Endothelial cell (in vitro differentiated cells): ENCODE data around the gene STOML2. TPM values are rescaled to one million over a fixed set of nuclear protein-coding genes. Genes with fewer than 3 reads are reported as not detected.

Experiments
- DNase-seq: peaks from one replicate; pipeline ENCODE4 v3.0.0; 2021; ENCODE audit warnings: low spot score
- H3K27ac Mint-ChIP-seq: one replicate; pipeline ENCODE4 v1.8.0; 2021; ENCODE audit warnings: mixed read lengths, inconsistent platforms; ENCODE audit not compliant: unreplicated experiment
- H3K27me3 Mint-ChIP-seq: one replicate; pipeline ENCODE4 v1.8.0; 2021; ENCODE audit warnings: mild to moderate bottlenecking, moderate library complexity, mixed read lengths, inconsistent platforms; ENCODE audit not compliant: unreplicated experiment
- H3K36me3 Mint-ChIP-seq: one replicate; pipeline ENCODE4 v1.8.0; 2021; ENCODE audit warnings: mild to moderate bottlenecking, low read depth, mixed read lengths, inconsistent platforms; ENCODE audit not compliant: unreplicated experiment
- H3K4me1 Mint-ChIP-seq: one replicate; pipeline ENCODE4 v1.8.0; 2021; ENCODE audit warnings: mild to moderate bottlenecking, mixed read lengths, inconsistent platforms; ENCODE audit not compliant: unreplicated experiment
- H3K4me3 Mint-ChIP-seq: one replicate; pipeline ENCODE4 v1.8.0; 2021; ENCODE audit warnings: mild to moderate bottlenecking, mixed read lengths, inconsistent platforms; ENCODE audit not compliant: unreplicated experiment
- H3K9me3 Mint-ChIP-seq: one replicate; pipeline ENCODE4 v1.8.0; 2021; ENCODE audit warnings: mixed read lengths, inconsistent platforms; ENCODE audit not compliant: unreplicated experiment
- CTCF ChIP-seq: fragments of 200-600 bp; sonication (generic); IDR thresholded peaks from one replicate; pipeline ENCODE4 v1.5.0; 2021; ENCODE audit warnings: antibody characterized with exemption; ENCODE audit not compliant: unreplicated experiment
- total RNA-seq: library from RNA; stranded (reverse); fragmentation: NEBNext Ultra II Directional; extraction: Animal tissue kit (Norgen Biotek cat#: 25700); gene quantifications from one replicate; pipeline ENCODE4 v1.2.1, GENCODE V29; 2021; ENCODE audit not compliant: unreplicated experiment

Gene STOML2
- total RNA-seq, 1 donor from 2014 or later: 108 TPM

GRCh38 chr9:35135988-35136387, 33.1 kb upstream of the STOML2 start:
- H3K27ac Mint-ChIP-seq: no peak overlapping the region
- peaks cover 16% of the 10 kb centered on the region for H3K36me3 Mint-ChIP-seq
- TF ChIP-seq CTCF: no peak
- DNase-seq: no peak
- peaks cover 4% of the 10 kb centered on the region for H3K9me3 Mint-ChIP-seq
- H3K4me1 Mint-ChIP-seq: no peaks in the 10 kb centered on the region
- no peak overlapping the region for H3K4me3 Mint-ChIP-seq
- H3K27me3 Mint-ChIP-seq: peaks cover 1% of the 10 kb centered on the region

GRCh38 chr9:35134920-35135319, 32.0 kb upstream of the STOML2 start:
- no peak overlapping the region for H3K27ac Mint-ChIP-seq
- H3K4me3 Mint-ChIP-seq: no peak overlapping the region
- no peak for DNase-seq
- no peaks in the 10 kb centered on the region for H3K4me1 Mint-ChIP-seq
- no peak for TF ChIP-seq CTCF
- no peaks in the 10 kb centered on the region for H3K9me3 Mint-ChIP-seq
- H3K36me3 Mint-ChIP-seq: peaks cover 9% of the 10 kb centered on the region
- no peaks in the 10 kb centered on the region for H3K27me3 Mint-ChIP-seq

- Mint-ChIP-seq H3K27me3 (peaks cover 8% of the 10 kb centered on the region), H3K4me1 (peaks cover 20% of the 10 kb centered on the region), H3K9me3 (no peaks in the 10 kb centered on the region), H3K4me3 (peak overlapping the region; percentile 99), H3K36me3 (peaks cover 16% of the 10 kb centered on the region), H3K27ac (peak overlapping the region; percentile 77)
- peak; percentile 78 for TF ChIP-seq CTCF
- DNase-seq: peak; percentile 91
These were observed 14.1 kb upstream of the STOML2 start for GRCh38 chr9:35116898-35117551.

GRCh38 chr9:35116539-35116897, 13.6 kb upstream of the STOML2 start:
- peak overlapping the region; percentile 77 for H3K27ac Mint-ChIP-seq
- peaks cover 25% of the 10 kb centered on the region for H3K4me1 Mint-ChIP-seq
- peak overlapping the region; percentile 99 for H3K4me3 Mint-ChIP-seq
- peaks cover 19% of the 10 kb centered on the region for H3K36me3 Mint-ChIP-seq
- no peak for TF ChIP-seq CTCF
- no peaks in the 10 kb centered on the region for H3K9me3 Mint-ChIP-seq
- DNase-seq: no peak
- H3K27me3 Mint-ChIP-seq: peaks cover 11% of the 10 kb centered on the region

- Mint-ChIP-seq H3K9me3 (no peaks in the 10 kb centered on the region), H3K36me3 (peaks cover 19% of the 10 kb centered on the region), H3K27ac (peak within 1 kb of the TSS; percentile 98), H3K4me3 (peak within 1 kb of the TSS; percentile 99), H3K4me1 (peaks cover 26% of the 10 kb centered on the region), H3K27me3 (peaks cover 11% of the 10 kb centered on the region)
- TF ChIP-seq CTCF: no peak
- peak; percentile 99 for DNase-seq
These were observed 13.0 kb upstream of the STOML2 start, which contains the start of gene ATOSB for GRCh38 chr9:35115680-35116538. Gene ATOSB (minus strand): TSS chr9:35115862. CDS start chr9:35108274, 7,588 bp downstream.
